Naive thymus-derived CD4-positive, alpha-beta T cell (primary cell): ENCODE results near the gene PLEKHB2. TPM values are rescaled to one million over a fixed set of nuclear protein-coding genes. Genes with fewer than 3 reads are reported as not detected.

Experiments
- ATAC-seq: fragments of 150-1000 bp; cut with Tn5 transposase; 2 replicates; pipeline ENCODE4 v1.10.0; 2021; ENCODE audit warnings: mild to moderate bottlenecking, moderate library complexity
- CTCF ChIA-PET: fragments of 350-600 bp; sonication (Branson Sonifier 250); formaldehyde crosslinking; loops from one replicate; lab custom pipeline; 2021; ENCODE audit warnings: antibody characterized with exemption; lab: Charles Lee
- POLR2A ChIA-PET: fragments of 350-600 bp; sonication (Branson Sonifier 250); formaldehyde crosslinking; loops from one replicate; lab custom pipeline; 2021; ENCODE audit warnings: antibody characterized with exemption, inconsistent platforms; lab: Charles Lee
- DNase-seq, 9 donors: peaks; one replicate each; pipeline versions ENCODE4 v3.0.0 to v3.0.0-alpha.2; 2020 to 2022; ENCODE audit warnings: mixed read lengths in 1 of 9
- H3K27ac ChIP-seq: one replicate; pipeline ENCODE4 v1.7.0; 2013; ENCODE audit warnings: mild to moderate bottlenecking, low read depth, low read length, moderate library complexity
- H3K27me3 ChIP-seq, 2 donors: one replicate each; pipeline ENCODE4 v1.7.0; 2013; ENCODE audit warnings: low read length in 2 of 2, mild to moderate bottlenecking in 2 of 2, moderate library complexity in 2 of 2; ENCODE audit not compliant: control insufficient read depth in 2 of 2, insufficient read depth in 2 of 2
- H3K36me3 ChIP-seq, 3 experiments: 1 replicate in 2 of 3; 2 replicates in 1 of 3; pipeline ENCODE4 v1.7.0; 2013; ENCODE audit warnings: low read length in 3 of 3, mild to moderate bottlenecking in 3 of 3, moderate library complexity in 1 of 3; ENCODE audit not compliant: insufficient read depth in 3 of 3, control insufficient read depth in 2 of 3
- H3K4me1 ChIP-seq, 2 donors: one replicate each; pipeline ENCODE4 v1.7.0; 2013; ENCODE audit warnings: low read length in 2 of 2, mild to moderate bottlenecking in 2 of 2, moderate library complexity in 1 of 2; ENCODE audit not compliant: control insufficient read depth in 2 of 2, insufficient read depth in 2 of 2
- H3K4me3 ChIP-seq: 2 replicates; pipeline ENCODE4 v1.7.0; 2013; ENCODE audit warnings: mild to moderate bottlenecking, low read length
- H3K9me3 ChIP-seq, 3 experiments: 1 replicate in 2 of 3; 2 replicates in 1 of 3; pipeline ENCODE4 v1.7.0; 2013; ENCODE audit warnings: low read length in 3 of 3; ENCODE audit not compliant: control insufficient read depth in 2 of 3
- H3K27ac Mint-ChIP-seq, 9 donors: one replicate each; pipeline ENCODE4 v1.8.0; 2020 to 2022; ENCODE audit warnings: mixed read lengths in 9 of 9, mild to moderate bottlenecking in 8 of 9, moderate library complexity in 5 of 9, inconsistent platforms in 2 of 9
- H3K27me3 Mint-ChIP-seq, 5 donors: one replicate each; pipeline ENCODE4 v1.8.0; 2021 to 2022; ENCODE audit warnings: mixed read lengths in 5 of 5, mild to moderate bottlenecking in 1 of 5
- H3K36me3 Mint-ChIP-seq, 5 donors: one replicate each; pipeline ENCODE4 v1.8.0; 2020 to 2022; ENCODE audit warnings: mixed read lengths in 5 of 5, mild to moderate bottlenecking in 3 of 5, inconsistent platforms in 1 of 5
- H3K4me1 Mint-ChIP-seq, 7 donors: one replicate each; pipeline ENCODE4 v1.8.0; 2020 to 2022; ENCODE audit warnings: mixed read lengths in 7 of 7, mild to moderate bottlenecking in 3 of 7, inconsistent platforms in 1 of 7
- H3K4me3 Mint-ChIP-seq, 10 donors: one replicate each; pipeline ENCODE4 v1.8.0; 2020 to 2022; ENCODE audit warnings: mild to moderate bottlenecking in 10 of 10, mixed read lengths in 10 of 10, moderate library complexity in 6 of 10, inconsistent platforms in 2 of 10
- H3K9me3 Mint-ChIP-seq, 11 donors: one replicate each; pipeline ENCODE4 v1.8.0; 2020 to 2022; ENCODE audit warnings: mixed read lengths in 11 of 11, mild to moderate bottlenecking in 4 of 11, inconsistent platforms in 1 of 11, moderate library complexity in 1 of 11
- intact Hi-C, 2 donors: fragments of 100-400 bp; cut with micrococcal nuclease; formaldehyde crosslinking; loops; one replicate each; pipeline ENCODE4 v1.15.1; 2023
- polyA plus RNA-seq, 2 donors: library from polyadenylated mRNA; unstranded; fragments of 300-500 nt; fragmentation: Illumina TruSeq; gene quantifications; one replicate each; pipeline ENCODE4 v1.2.3, GENCODE V29; 2021
- total RNA-seq, 6 experiments: library from RNA in 5 of 6; stranded (reverse) in 5 of 6; gene quantifications; 1 replicate in 5 of 6; 2 replicates in 1 of 6; pipeline ENCODE4 v1.2.3 and lab custom pipeline; 2021 to 2026

The PLEKHB2 gene
- total and polyA plus RNA-seq, 7 experiments from 2014 or later, result 43.1 to 92.3 (median 64.4) TPM

- H3K27me3 ChIP-seq, result no peaks in the 10 kb centered on the region
- H3K36me3 ChIP-seq, result peaks cover 0 to 8% (median 3%) of the 10 kb centered on the region in 3 experiments
- H3K27ac ChIP-seq, result peak within 1 kb of the TSS; percentile 99
- CTCF ChIA-PET, result interaction anchor here (1.0 kb wide), 2 partner anchors 10 to 52 kb away, joined by 4 read pairs; no protein-coding TSS in a partner anchor
- POLR2A ChIA-PET, result interaction anchor here (0.8 to 4.5 kb wide), 9 partner anchors 10 to 912 kb away, joined by 3 to 112 read pairs (median 4); partner anchors contain the start of genes IMP4, MZT2A, PLEKHB2 and SMPD4
- intact Hi-C loops, result loop anchor here (1.0 to 5.0 kb wide), 9 partner anchors 11 to 1216 kb away; partner anchors contain the start of genes IMP4 (in 1 of the 2), MZT2A (in 1 of the 2), MZT2B (in 1 of the 2) and PLEKHB2 (in 1 of the 2)
- Mint-ChIP-seq H3K27ac (peak within 1 kb of the TSS; percentile 88 to 97 (median 96)), H3K4me3 (peak within 1 kb of the TSS; percentile 82 to 98 (median 94)), H3K4me1 (peaks cover 7 to 37% (median 24%) of the 10 kb centered on the region in 7 donors), H3K36me3 (peaks cover 0 to 6% (median 4%) of the 10 kb centered on the region in 5 donors), H3K9me3 (no peaks in the 10 kb centered on the region), H3K27me3 (no peaks in the 10 kb centered on the region)
- ATAC-seq, result peak; percentile 92
- H3K4me1 ChIP-seq, result peaks cover 0 to 12% of the 10 kb centered on the region in 2 donors
- peak within 1 kb of the TSS; percentile 81 for H3K4me3 ChIP-seq
- DNase-seq, result peak; percentile 82 to 96 (median 92)
- no peaks in the 10 kb centered on the region for H3K9me3 ChIP-seq
Observed at GRCh38 chr2:131093006-131093695, 12.0 kb upstream of the PLEKHB2 start, which contains the start of gene FAM168B. TSS of gene FAM168B (minus strand) at chr2:131093460. CDS start at chr2:131082646, 10,814 bp downstream.

GRCh38 chr2:131093696-131094462 is 11.3 kb upstream of the PLEKHB2 start:
- H3K27me3 Mint-ChIP-seq, result no peaks in the 10 kb centered on the region
- H3K4me1 ChIP-seq, result peaks cover 0 to 12% of the 10 kb centered on the region in 2 donors
- peak overlapping the region; percentile 99 for H3K27ac ChIP-seq
- H3K27me3 ChIP-seq, result no peaks in the 10 kb centered on the region
- peaks cover 0 to 6% (median 3%) of the 10 kb centered on the region in 3 experiments for H3K36me3 ChIP-seq
- no peaks in the 10 kb centered on the region for H3K9me3 ChIP-seq
- peak overlapping the region; percentile 81 for H3K4me3 ChIP-seq
- H3K36me3 Mint-ChIP-seq, result peaks cover 0 to under 1% (median 0%) of the 10 kb centered on the region in 5 donors
- H3K27ac Mint-ChIP-seq, result peak overlapping the region; percentile 86 to 97 (median 96)
- H3K4me3 Mint-ChIP-seq, result peak overlapping the region; percentile 82 to 98 (median 94)
- peaks cover 7 to 32% (median 20%) of the 10 kb centered on the region in 7 donors for H3K4me1 Mint-ChIP-seq
- DNase-seq (peak in 3 of 9 donors; percentile 10 to 78 (median 28)), ATAC-seq (peak; percentile 82)
- POLR2A ChIA-PET, result interaction anchor here (1.0 to 4.5 kb wide), 6 partner anchors 11 to 912 kb away, joined by 3 to 112 read pairs (median 7); partner anchors contain the start of genes IMP4, PLEKHB2 and SMPD4
- CTCF ChIA-PET, result interaction anchor here (1.0 to 1.1 kb wide), 3 partner anchors 9 to 52 kb away, joined by 3 to 4 read pairs (median 4); no protein-coding TSS in a partner anchor
- intact Hi-C loops, result loop anchor here (1.0 to 5.0 kb wide), 9 partner anchors 10 to 1217 kb away; partner anchors contain the start of genes IMP4 (in 1 of the 2), MZT2A (in 1 of the 2), MZT2B (in 1 of the 2) and PLEKHB2 (in 1 of the 2)
- no peaks in the 10 kb centered on the region for H3K9me3 Mint-ChIP-seq

DNA sequence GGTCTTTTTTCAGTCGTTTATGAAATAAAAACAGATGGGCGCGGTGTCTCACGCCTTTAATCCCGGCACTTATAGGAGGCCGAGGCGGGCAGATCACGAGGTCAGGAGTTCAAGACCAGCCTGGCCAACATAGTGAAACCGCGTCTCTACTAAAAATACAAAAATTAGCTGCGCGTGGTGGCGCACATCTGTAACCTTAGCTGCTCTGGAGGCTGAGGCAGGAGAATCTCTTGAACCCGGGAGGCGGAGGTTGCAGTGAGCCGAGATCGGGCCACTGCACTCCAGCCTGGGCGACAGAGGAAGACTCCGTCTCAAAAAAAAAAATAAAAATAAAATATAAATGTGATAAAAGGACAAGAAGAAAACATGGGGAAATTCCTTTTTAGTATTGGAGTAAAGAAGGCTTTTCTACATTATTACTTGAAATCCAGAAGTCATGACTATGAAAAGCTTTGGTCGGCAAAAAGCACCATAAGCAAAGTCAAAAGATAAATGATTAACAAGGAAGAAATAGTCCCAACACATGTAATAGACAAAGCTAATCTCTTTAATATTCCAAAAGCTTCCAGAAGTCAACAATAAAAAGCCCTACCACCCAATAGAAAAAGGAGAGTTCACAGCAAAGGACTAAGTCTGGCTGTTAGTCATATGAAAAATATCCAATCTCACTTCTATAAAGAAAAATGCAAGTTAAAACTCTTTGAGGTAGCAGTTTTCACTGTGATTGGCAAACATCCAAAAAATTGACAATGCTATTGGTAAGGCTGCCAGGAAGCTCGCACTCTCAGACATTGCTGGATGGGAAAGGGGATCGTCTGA is 10.5 kb upstream of the PLEKHB2 start:
- Histone ChIP-seq H3K27ac (peak overlapping the region; percentile 99), H3K9me3 (no peaks in the 10 kb centered on the region), H3K4me3 (no peak overlapping the region), H3K27me3 (no peaks in the 10 kb centered on the region), H3K36me3 (peaks cover 0 to 6% (median 3%) of the 10 kb centered on the region in 3 experiments), H3K4me1 (peaks cover 0 to 12% of the 10 kb centered on the region in 2 donors)
- no peaks in the 10 kb centered on the region for H3K36me3 Mint-ChIP-seq
- no peak for DNase-seq
- intact Hi-C loops, result loop anchor here (5.0 kb wide), 3 partner anchors 297 to 1217 kb away; partner anchors contain the start of genes MZT2B (in 1 of the 2) and SMPD4 (in 1 of the 2)
- H3K4me3 Mint-ChIP-seq, result peak overlapping the region; percentile 82 to 98 (median 94)
- H3K27me3 Mint-ChIP-seq, result no peaks in the 10 kb centered on the region
- no peaks in the 10 kb centered on the region for H3K9me3 Mint-ChIP-seq
- ChIA-PET CTCF (interaction anchor here (1.1 kb wide), 1 partner anchor 10 kb away, joined by 3 read pairs; no protein-coding TSS in a partner anchor), POLR2A (interaction anchor here (0.9 to 4.5 kb wide), 4 partner anchors 11 to 752 kb away, joined by 3 to 112 read pairs (median 7); partner anchors contain the start of genes IMP4 and PLEKHB2)
- peaks cover 7 to 26% (median 20%) of the 10 kb centered on the region in 7 donors for H3K4me1 Mint-ChIP-seq
- H3K27ac Mint-ChIP-seq, result peak overlapping the region in 8 of 9 donors; percentile 86 to 97 (median 96)
- no peak for ATAC-seq

DNA sequence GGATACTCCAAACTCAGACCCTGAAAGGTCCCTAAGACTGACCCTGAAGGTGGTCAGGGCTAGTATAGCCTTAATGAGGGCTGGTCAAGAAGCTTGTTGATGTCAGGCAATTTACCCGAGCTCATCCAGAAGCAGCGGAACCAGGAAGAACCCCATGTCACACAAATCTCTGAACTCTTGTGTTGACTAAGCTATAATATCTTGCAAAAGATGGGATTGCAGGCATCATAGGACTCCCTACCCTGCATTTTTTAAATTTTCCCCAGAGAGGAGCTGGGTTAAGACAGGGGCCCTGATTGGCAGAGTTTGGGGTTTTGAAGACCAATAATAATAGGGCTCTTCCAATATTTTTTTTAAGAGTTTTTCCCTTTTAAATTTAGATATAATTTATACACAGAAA is 2.0 kb upstream of the PLEKHB2 start:
- intact Hi-C loops, result loop anchor here (10.0 kb wide), 2 partner anchors 278 to 728 kb away; no protein-coding TSS in a partner anchor
- POLR2A ChIA-PET, result interaction anchor here (1.4 to 7.5 kb wide), 3 partner anchors 9 to 389 kb away, joined by 3 to 112 read pairs (median 4); partner anchors contain the start of genes FAM168B and MZT2A
- Histone ChIP-seq H3K27me3 (no peaks in the 10 kb centered on the region), H3K9me3 (no peaks in the 10 kb centered on the region), H3K36me3 (peaks cover 0 to 7% (median 0%) of the 10 kb centered on the region in 3 experiments), H3K27ac (peak overlapping the region; percentile 47), H3K4me3 (no peak overlapping the region), H3K4me1 (peaks cover 15 to 22% of the 10 kb centered on the region in 2 donors)
- ATAC-seq (no peak), DNase-seq (no peak)
- Mint-ChIP-seq H3K4me3 (peak overlapping the region in 5 of 10 donors; percentile 8 to 51 (median 15)), H3K4me1 (peaks cover 24 to 51% (median 40%) of the 10 kb centered on the region in 7 donors), H3K36me3 (peaks cover 0 to 4% (median 0%) of the 10 kb centered on the region in 5 donors), H3K27me3 (no peaks in the 10 kb centered on the region), H3K27ac (peak overlapping the region in 7 of 9 donors; percentile 52 to 90 (median 79)), H3K9me3 (peaks cover 0 to 5% (median 0%) of the 10 kb centered on the region in 11 donors)
- CTCF ChIA-PET, result interaction anchor here (1.5 kb wide), 1 partner anchor 10 kb away, joined by 4 read pairs; the partner anchor contains the start of gene FAM168B

DNA sequence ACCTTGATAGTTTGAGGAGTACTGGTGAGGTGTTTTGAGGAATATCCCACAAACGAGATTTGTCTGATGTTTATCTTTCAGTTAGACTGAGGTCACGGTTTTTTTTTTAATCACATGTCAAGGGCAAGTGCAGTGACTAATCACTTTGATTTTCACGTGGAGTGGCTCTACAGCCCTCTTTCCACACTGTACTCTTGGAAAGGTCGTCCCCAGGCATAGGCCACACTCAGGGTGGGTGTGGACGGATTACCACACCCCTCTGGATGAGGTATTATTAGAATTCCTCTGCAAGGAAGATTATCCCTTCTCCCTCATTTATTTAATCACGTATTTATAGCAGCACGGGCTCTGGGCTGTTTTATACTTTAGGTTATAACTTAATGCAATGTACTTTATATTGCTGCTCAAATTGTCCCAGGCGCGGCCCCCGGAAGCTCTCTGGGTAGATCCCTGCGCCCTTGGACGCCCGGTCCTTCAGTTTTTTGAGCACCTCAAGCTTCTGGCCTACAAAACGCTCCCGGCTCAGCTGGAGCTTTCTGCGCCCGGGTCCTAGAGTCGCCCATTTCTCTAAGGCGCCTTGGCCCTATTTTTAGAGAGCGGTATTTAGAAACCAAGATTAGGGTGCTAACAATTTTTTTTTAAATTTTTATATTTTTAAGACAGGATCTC is 515 bp upstream of the PLEKHB2 start:
- Mint-ChIP-seq H3K36me3 (peaks cover 0 to 6% (median 4%) of the 10 kb centered on the region in 5 donors), H3K27ac (peak overlapping the region; percentile 93 to 99 (median 96)), H3K4me1 (peaks cover 28 to 63% (median 49%) of the 10 kb centered on the region in 7 donors), H3K27me3 (no peaks in the 10 kb centered on the region), H3K9me3 (peaks cover 0 to 5% (median 0%) of the 10 kb centered on the region in 11 donors), H3K4me3 (peak overlapping the region; percentile 93 to 98 (median 96))
- peak; percentile 19 to 76 (median 61) for DNase-seq
- Histone ChIP-seq H3K27me3 (no peaks in the 10 kb centered on the region), H3K27ac (peak overlapping the region; percentile 98), H3K9me3 (no peaks in the 10 kb centered on the region), H3K4me3 (peak overlapping the region; percentile 95), H3K4me1 (peaks cover 15 to 22% of the 10 kb centered on the region in 2 donors), H3K36me3 (peaks cover 0 to 7% (median 0%) of the 10 kb centered on the region in 3 experiments)
- peak; percentile 74 for ATAC-seq
- CTCF ChIA-PET, result interaction anchor here (1.0 kb wide), 1 partner anchor 10 kb away, joined by 3 read pairs; no protein-coding TSS in a partner anchor
- intact Hi-C loops, result loop anchor here (1.0 to 10.0 kb wide), 11 partner anchors 11 to 762 kb away; partner anchors contain the start of genes FAM168B (in 2 of the 2), IMP4 (in 2 of the 2), GPR148 (in 1 of the 2) and MZT2A (in 1 of the 2)
- POLR2A ChIA-PET, result interaction anchor here (0.6 to 7.5 kb wide), 9 partner anchors 9 to 1163 kb away, joined by 3 to 112 read pairs (median 4); partner anchors contain the start of genes FAM168B and IMP4
